DOHH2 (cell line): ENCODE results near the gene TAF12.
"Not testable (repeated sequence)": the region's sequence is repeated elsewhere in the genome, so short reads cannot be mapped to it uniquely, and the experiment has no call there.

ENCODE experiments used
- H3F3A ChIP-seq: fragments of 200-600 bp; sonication (generic), shearing (Covaris generic); 2 replicates; pipeline ENCODE4 v1.6.0; 2016; ENCODE audit warnings: antibody characterized with exemption, mild to moderate bottlenecking; ENCODE audit not compliant: control insufficient read depth, insufficient read depth
- H3K27ac ChIP-seq: fragments of 200-600 bp; sonication (generic); 2 replicates; pipeline ENCODE4 v1.5.1; 2014; ENCODE audit warnings: low read depth, mild to moderate bottlenecking, low read length, moderate library complexity
- H3K27me3 ChIP-seq: fragments of 200-600 bp; sonication (generic); 2 replicates; pipeline ENCODE4 v1.6.1; 2014; ENCODE audit warnings: mild to moderate bottlenecking, low read length, mixed read lengths; ENCODE audit not compliant: control insufficient read depth
- H3K36me3 ChIP-seq: fragments of 200-600 bp; sonication (generic); 2 replicates; pipeline ENCODE4 v1.6.1; 2014; ENCODE audit warnings: mild to moderate bottlenecking, low read length, moderate library complexity, mixed read lengths; ENCODE audit not compliant: control insufficient read depth
- H3K4me1 ChIP-seq: fragments of 200-600 bp; sonication (generic); 2 replicates; pipeline ENCODE4 v1.6.1; 2014; ENCODE audit warnings: mild to moderate bottlenecking, low read length, mixed read lengths; ENCODE audit not compliant: control insufficient read depth
- H3K4me2 ChIP-seq: fragments of 200-600 bp; sonication (generic); 2 replicates; pipeline ENCODE4 v1.6.0; 2014; ENCODE audit warnings: mild to moderate bottlenecking, low read length, moderate library complexity
- H3K4me3 ChIP-seq: fragments of 200-600 bp; sonication (generic); 2 replicates; pipeline ENCODE4 v1.5.1; 2014; ENCODE audit warnings: mild to moderate bottlenecking, low read length, mixed read lengths
- H3K79me2 ChIP-seq: fragments of 200-600 bp; sonication (generic); 2 replicates; pipeline ENCODE4 v1.6.1; 2014; ENCODE audit warnings: mild to moderate bottlenecking, low read length, mixed read lengths; ENCODE audit not compliant: control insufficient read depth
- H3K9me2 ChIP-seq: fragments of 200-600 bp; sonication (generic); replicated peaks from 2 replicates; pipeline ENCODE4 v1.6.1; 2014; ENCODE audit warnings: mild to moderate bottlenecking, low read length, mixed read lengths; ENCODE audit not compliant: control insufficient read depth
- H3K9me3 ChIP-seq: fragments of 200-600 bp; sonication (generic); 2 replicates; pipeline ENCODE4 v1.6.1; 2014; ENCODE audit warnings: antibody characterized with exemption, low read length, mixed read lengths; ENCODE audit not compliant: control insufficient read depth, insufficient read depth
- H4K20me1 ChIP-seq: fragments of 200-600 bp; sonication (generic); 2 replicates; pipeline ENCODE4 v1.6.0; 2014; ENCODE audit warnings: low read depth, mild to moderate bottlenecking, antibody characterized with exemption, low read length, moderate library complexity; ENCODE audit not compliant: control insufficient read depth, insufficient read depth
- CTCF ChIP-seq: fragments of 200-600 bp; sonication (generic); IDR thresholded peaks from one replicate; pipeline ENCODE4 v1.5.1; 2014; ENCODE audit warnings: antibody characterized with exemption, mild to moderate bottlenecking, low read depth, low read length; ENCODE audit not compliant: poor library complexity, severe bottlenecking
- EZH2phosphoT487 ChIP-seq: fragments of 200-600 bp; sonication (generic); IDR thresholded peaks from 2 replicates; pipeline ENCODE4 v1.6.1; 2017; ENCODE audit warnings: borderline replicate concordance, mild to moderate bottlenecking, antibody characterized with exemption, low read length, moderate library complexity, mixed read lengths

TAF12 gene

GRCh38 chr1:28595412-28596191 is 47.3 kb downstream of the TAF12 start:
- H3K9me3 ChIP-seq = no peaks in the 10 kb centered on the region
- H4K20me1 ChIP-seq = no peaks in the 10 kb centered on the region
- no peak overlapping the region for H3K4me2 ChIP-seq
- no peaks in the 10 kb centered on the region for H3K79me2 ChIP-seq
- no peaks in the 10 kb centered on the region for H3F3A ChIP-seq
- H3K4me1 ChIP-seq = peaks cover 10% of the 10 kb centered on the region
- H3K27me3 ChIP-seq = peaks cover 5% of the 10 kb centered on the region; the same call in 1 of the 2 replicates
- no peaks in the 10 kb centered on the region for H3K36me3 ChIP-seq
- H3K4me3 ChIP-seq = no peak overlapping the region
- no peaks in the 10 kb centered on the region for H3K9me2 ChIP-seq
- TF ChIP-seq EZH2phosphoT487 = no peak
- no peak for TF ChIP-seq CTCF
- H3K27ac ChIP-seq = no peak overlapping the region

- H3K9me3 ChIP-seq, H3F3A ChIP-seq, H3K4me1 ChIP-seq, H3K4me2 ChIP-seq, H3K79me2 ChIP-seq, H3K27ac ChIP-seq, H3K36me3 ChIP-seq, H4K20me1 ChIP-seq, H3K9me2 ChIP-seq, H3K27me3 ChIP-seq, H3K4me3 ChIP-seq: not testable (repeated sequence)
These were observed 48.0 kb downstream of the TAF12 start for GRCh38 chr1:28594686-28595411.

- H3K27me3 ChIP-seq, H3K36me3 ChIP-seq, H3K9me3 ChIP-seq, H3K4me3 ChIP-seq, H3F3A ChIP-seq, H3K4me1 ChIP-seq, H3K79me2 ChIP-seq, H3K4me2 ChIP-seq, H4K20me1 ChIP-seq, H3K27ac ChIP-seq, H3K9me2 ChIP-seq: not testable (repeated sequence)
These were observed 48.9 kb downstream of the TAF12 start for GRCh38 chr1:28593988-28594356.

GRCh38 chr1:28592321-28593071 is 50.4 kb downstream of the TAF12 start:
- Histone ChIP-seq H3K27me3 (peaks cover 5% of the 10 kb centered on the region; the same call in 1 of the 2 replicates), H3K79me2 (no peaks in the 10 kb centered on the region), H3K4me3 (peak overlapping the region; percentile 43), H3K4me1 (peaks cover 10% of the 10 kb centered on the region), H3K9me3 (no peaks in the 10 kb centered on the region), H3K9me2 (no peaks in the 10 kb centered on the region), H3F3A (no peaks in the 10 kb centered on the region), H3K27ac (no peak overlapping the region), H4K20me1 (no peaks in the 10 kb centered on the region), H3K36me3 (no peaks in the 10 kb centered on the region), H3K4me2 (peak overlapping the region; percentile 62)
- TF ChIP-seq EZH2phosphoT487 (no peak), CTCF (no peak)
